Measurements from ENCODE around the gene CDH24.

The CDH24 gene, protein sequence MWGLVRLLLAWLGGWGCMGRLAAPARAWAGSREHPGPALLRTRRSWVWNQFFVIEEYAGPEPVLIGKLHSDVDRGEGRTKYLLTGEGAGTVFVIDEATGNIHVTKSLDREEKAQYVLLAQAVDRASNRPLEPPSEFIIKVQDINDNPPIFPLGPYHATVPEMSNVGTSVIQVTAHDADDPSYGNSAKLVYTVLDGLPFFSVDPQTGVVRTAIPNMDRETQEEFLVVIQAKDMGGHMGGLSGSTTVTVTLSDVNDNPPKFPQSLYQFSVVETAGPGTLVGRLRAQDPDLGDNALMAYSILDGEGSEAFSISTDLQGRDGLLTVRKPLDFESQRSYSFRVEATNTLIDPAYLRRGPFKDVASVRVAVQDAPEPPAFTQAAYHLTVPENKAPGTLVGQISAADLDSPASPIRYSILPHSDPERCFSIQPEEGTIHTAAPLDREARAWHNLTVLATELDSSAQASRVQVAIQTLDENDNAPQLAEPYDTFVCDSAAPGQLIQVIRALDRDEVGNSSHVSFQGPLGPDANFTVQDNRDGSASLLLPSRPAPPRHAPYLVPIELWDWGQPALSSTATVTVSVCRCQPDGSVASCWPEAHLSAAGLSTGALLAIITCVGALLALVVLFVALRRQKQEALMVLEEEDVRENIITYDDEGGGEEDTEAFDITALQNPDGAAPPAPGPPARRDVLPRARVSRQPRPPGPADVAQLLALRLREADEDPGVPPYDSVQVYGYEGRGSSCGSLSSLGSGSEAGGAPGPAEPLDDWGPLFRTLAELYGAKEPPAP

GRCh38 chr14:23056956-23057756, at the start of gene CDH24:
Gene CDH24 (minus strand): TSS chr14:23057520. CDS start chr14:23055733, 1,787 bp downstream.
- no peak for DNase-seq

GRCh38 chr14:23106747-23107045, 49.4 kb upstream of the CDH24 start:
- DNase-seq, result no peak

GRCh38 chr14:23105348-23105824, 48.1 kb upstream of the CDH24 start:
- DNase-seq, result no peak

DNA sequence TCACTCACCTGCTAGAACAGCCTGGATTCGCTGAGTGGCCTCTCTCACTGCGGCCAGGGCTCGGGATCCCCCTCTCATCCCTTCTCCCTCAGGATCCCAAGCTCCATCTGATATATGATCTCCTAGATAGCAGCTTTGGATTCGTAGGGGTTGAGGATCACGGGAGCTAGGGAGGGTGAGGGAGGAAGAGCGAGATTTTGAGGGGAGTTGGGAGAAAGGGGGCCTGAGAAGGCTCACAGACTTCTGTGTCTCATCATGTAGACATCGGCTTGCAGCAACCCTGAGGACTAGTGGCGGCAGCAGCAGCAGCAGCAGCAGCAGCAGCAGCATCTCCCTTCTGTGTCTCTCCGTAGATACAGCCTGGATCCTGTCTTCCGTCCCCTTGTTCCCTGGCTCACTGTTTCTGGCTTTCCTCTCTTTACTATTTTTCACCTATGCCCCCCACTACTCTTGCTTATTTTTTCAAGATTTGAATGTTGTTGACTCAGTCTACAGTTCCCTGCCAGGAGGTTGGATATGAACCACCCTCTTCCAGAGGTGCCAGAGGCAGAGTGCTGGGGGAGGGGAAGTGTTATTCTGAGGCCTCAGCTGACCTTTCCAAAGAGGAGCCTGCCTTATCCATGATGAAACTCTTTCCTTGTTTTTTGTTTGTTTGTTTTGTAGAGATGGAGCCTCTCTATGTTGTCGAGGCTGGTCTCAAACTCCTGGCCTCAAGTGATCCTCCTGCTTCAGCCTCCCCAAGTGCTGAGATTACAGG, 47.4 kb upstream of the CDH24 start, which contains the start of gene CIROP:
Gene CIROP, minus strand, starts transcription at position 399 of the 757 bp plus-strand sequence. Its CDS starts 69 bp downstream, at position 330.
- no peak for DNase-seq

DNA sequence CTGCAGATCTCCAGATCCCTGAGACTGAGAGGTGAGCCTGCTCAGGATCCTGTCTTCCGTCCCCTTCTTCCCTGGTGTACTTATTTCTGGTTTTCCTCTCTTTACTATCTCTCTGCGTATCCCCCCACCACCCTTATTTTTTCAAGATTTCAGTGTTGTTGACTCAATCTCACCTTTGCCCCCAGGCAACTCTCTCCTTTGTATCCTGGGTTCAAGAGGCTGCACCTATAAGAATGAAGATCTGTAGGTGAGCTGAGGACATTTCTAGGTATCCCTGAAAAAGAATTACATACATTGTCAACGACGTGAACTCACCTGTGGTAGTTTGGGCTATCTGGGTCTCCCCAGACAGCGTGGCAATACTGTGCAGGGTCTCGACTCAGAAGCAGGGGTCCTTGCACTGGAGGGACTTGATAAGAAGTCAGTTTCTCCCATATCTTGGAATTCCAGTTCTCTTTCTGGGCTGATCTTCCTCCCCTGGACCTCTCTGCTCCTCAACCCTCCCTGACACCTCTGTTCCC, 46.8 kb upstream of the CDH24 start:
- no peak for DNase-seq

DNA sequence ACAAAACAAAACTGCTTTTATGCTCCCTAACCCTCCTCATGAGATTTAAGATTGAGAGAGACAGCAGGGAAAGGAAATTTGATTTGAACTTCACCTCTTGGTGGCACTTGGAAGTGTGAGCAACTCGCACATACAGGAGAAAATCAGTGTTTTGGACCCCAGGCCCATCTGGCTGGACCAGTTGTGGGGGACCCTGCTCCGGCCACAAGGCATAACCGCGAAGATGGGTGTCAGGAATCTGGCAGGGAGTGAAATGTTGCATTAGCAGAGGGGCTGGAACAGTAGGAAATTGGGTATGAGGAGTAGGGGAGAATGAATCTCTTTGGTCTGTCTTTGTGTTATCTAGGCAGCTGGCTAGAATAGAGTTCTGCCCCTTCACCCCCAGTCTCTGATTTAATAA, 46.3 kb upstream of the CDH24 start:
- no peak for DNase-seq

DNA sequence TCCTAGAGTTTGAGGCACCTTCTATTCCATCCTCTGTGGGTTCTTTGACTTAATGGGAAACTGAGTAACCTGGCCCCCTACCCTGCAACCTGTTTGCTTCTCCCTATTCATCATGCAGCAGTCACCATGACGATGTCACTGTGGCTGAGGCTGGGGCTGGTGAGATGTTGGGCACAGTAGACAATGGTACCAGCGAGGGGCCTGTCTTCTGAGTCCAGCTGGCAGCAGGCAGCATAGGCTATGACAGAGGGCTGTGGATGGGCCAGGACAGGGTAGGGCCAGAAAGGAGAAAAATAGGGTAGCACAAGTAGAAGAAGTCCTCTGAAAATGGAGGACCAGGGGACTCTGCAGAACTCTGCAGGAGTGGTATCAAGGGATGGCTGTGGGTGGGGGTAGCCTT, 45.5 kb upstream of the CDH24 start:
- no peak for DNase-seq

DNA sequence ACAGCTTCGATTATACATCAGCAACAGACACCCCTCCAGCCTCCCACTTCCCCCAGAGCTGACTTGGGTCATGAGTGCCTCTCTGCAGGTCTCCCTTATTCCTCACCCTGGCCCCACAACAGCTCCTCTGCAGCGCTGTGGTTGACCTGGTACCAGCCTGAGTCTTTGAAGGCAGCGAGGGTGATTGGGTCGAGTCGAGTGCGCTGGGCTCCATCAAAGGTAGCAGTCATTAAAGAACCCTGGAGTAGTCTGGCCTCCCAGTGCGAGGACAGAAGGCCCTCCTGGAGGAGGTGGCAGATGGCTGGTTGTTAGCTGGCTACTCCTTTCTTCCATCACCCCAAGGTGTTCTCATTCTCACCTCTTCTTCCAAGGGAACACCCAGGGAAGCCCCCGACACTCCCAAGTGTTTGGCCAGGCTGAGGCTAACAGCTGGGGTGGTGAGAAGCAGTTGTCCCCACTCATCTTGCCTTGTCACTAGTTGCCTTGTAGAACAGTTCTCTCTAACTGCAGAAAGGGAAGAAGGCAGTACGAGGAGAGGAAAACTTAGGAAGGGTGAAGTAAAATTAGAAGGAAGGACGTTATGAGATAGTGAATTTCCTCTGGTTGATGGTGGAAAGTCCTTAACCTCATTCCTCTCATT, 44.8 kb upstream of the CDH24 start:
- DNase-seq, result no peak

- DNase-seq, result no peak
Observed at GRCh38 chr14:23101213-23101970, 44.1 kb upstream of the CDH24 start.

GRCh38 chr14:23099212-23099861, 42.0 kb upstream of the CDH24 start:
- no peak for DNase-seq

DNA sequence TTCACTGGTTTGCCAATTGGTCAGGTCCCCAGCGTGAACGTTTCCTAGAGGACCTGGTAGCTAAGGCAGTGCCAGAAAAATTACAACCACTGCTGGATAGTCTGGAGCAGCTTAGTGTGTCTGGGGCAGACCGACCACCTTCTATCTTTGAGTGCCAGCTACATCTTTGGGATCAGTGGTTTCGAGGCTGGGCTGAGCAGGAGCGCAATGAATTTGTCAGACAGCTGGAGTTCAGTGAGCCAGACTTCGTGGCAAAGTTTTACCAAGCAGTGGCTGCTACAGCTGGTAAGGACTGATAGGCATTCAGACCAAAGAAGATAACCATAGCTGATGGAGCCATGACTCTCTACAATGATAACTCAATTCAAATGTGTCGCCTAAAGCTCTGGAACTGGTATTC, 40.5 kb upstream of the CDH24 start:
- DNase-seq, result no peak

DNA sequence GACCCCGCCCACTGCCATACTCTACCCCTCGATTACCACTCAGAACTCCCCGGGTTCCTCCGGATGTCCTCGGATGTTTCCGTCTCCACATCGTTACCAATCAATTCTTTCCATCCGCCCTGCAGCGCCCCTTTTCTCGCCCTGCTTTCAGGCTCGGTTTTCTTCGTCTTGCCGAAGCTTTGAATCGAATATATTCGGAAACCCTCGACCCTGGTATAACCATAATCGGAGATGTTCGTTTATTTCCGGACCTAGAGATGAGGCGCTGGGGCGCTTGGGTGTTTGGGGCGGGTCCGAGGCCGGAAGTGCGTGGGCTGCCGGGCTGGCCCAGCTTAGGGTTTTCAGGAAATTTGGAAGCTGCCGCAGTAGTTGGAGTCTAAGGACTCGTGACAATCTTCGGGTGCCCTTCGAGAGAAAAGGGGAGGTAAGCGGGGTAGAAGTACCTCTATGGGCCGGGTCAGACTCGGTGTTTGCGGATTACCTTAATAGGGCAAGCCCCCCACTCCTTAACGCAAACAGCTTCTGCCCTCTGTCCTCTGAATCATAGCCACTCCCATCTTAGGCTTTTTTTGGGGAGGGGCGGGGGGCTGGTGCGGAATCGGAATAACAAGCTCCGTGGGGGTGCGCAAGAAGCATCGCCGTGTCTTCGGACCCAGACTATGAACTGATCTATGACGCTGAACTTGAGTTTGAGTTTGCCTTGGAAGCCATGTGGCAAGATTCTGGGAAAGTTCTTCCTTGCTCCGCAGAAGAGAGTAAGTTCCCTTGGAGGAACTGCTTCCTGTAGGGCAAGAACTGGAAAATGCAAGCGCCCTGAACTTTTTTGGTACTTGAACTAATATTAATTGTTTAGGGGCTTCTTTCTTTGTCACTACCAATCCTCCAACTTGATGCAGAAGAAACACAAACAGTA, 38.1 kb upstream of the CDH24 start, which contains the start of gene C14orf119:
Gene C14orf119, plus strand, starts transcription at position 310 of the 913 bp plus-strand sequence. CDS start 2,154 bp downstream, outside the sequence.
- DNase-seq, result no peak

- DNase-seq, result no peak
Observed at GRCh38 chr14:23094666-23095195, 37.4 kb upstream of the CDH24 start, which contains the start of gene ACIN1. Gene ACIN1 (minus strand): TSS chr14:23095136. CDS start chr14:23095112, 24 bp downstream.

GRCh38 chr14:23093991-23094665, 36.8 kb upstream of the CDH24 start:
- no peak for DNase-seq

DNA sequence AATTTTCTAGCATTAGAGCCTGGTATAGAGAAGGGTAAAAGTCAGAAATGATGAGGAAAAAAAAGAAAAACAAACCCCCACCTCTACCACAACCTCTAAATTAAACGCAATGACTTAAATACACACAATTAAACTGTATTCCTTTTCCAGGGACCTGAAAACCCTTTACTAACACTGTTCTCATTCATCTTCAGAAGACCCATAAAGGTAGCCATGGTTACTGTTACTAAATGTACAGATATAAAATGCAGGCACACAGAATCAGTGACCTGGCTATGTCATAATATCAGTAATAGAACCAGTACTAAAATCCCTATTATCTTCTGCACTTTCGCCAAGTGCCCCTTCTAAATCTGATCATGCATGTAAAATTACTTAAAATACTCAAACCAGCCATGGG, 36.2 kb upstream of the CDH24 start:
- DNase-seq, result no peak

DNA sequence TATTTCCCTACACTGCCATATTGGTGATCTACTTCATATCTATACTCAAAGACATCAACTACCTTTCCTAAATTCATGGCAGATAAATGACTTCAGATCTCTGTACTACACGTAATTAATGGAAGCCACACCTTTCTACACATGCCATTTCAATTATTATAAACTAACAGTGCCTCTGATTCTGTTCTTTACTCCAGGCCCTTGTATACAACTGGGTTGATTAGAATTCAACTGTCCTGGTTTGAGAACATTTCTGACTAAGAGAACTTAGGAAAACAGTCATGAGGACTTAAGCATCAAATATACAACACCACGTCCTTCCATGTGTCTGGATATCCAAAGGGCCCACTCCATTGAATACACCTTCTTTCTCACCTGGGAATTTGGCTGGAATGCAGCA, 35.8 kb upstream of the CDH24 start:
- no peak for DNase-seq

GRCh38 chr14:23091294-23092225, 34.2 kb upstream of the CDH24 start:
- DNase-seq, result no peak
